ENCODE results near the gene ZSCAN16. TPM values are rescaled to one million over a fixed set of nuclear protein-coding genes. Genes with fewer than 3 reads are reported as not detected.
A peak's percentile ranks its signal among the peaks of the same experiment; 100 is the strongest.
"Not testable (repeated sequence)": the region's sequence is repeated elsewhere in the genome, so short reads cannot be mapped to it uniquely, and the experiment has no call there.

ZSCAN16 gene
- 1 to 10 TPM; 2.3 TPM for total RNA-seq

GRCh38 chr6:28124350-28124970 lies at the start of gene ZSCAN16:
Gene ZSCAN16 (plus strand): TSS chr6:28124609. CDS start chr6:28125444, 835 bp downstream.
- CTCF ChIA-PET = no interaction called here
- Mint-ChIP-seq H3K4me1 (ENCODE audit: low read depth) (peaks cover 47% of the 10 kb centered on the region), H3K9me3 (no peaks in the 10 kb centered on the region), H3K27me3 (ENCODE audit: low read depth) (no peaks in the 10 kb centered on the region), H3K36me3 (ENCODE audit: low read depth) (peaks cover 36% of the 10 kb centered on the region), H3K4me3 (peak within 1 kb of the TSS; percentile 94), H3K27ac (peak within 1 kb of the TSS; percentile 89)
- DNase-seq = peak; percentile 78
- intact Hi-C loops (cut with micrococcal nuclease) = loop anchor here (2.0 kb wide), 2 partner anchors 16 to 20 kb away; partner anchors contain the start of gene ZKSCAN8

- peaks cover 5% of the 10 kb centered on the region for H3K27me3 Mint-ChIP-seq (ENCODE audit: low read depth)
- no peak for DNase-seq
- no peak overlapping the region for H3K27ac Mint-ChIP-seq
- CTCF ChIA-PET = interaction anchor here (0.5 to 0.7 kb wide), 3 partner anchors 10 to 454 kb away, joined by 3 to 4 read pairs (median 3); no protein-coding TSS in a partner anchor
- H3K36me3 Mint-ChIP-seq (ENCODE audit: low read depth) = peaks cover 1% of the 10 kb centered on the region
- intact Hi-C loops (cut with micrococcal nuclease) = no loop called here
- H3K4me3 Mint-ChIP-seq = no peak overlapping the region
- no peaks in the 10 kb centered on the region for H3K9me3 Mint-ChIP-seq
- H3K4me1 Mint-ChIP-seq (ENCODE audit: low read depth) = peaks cover 15% of the 10 kb centered on the region
Measured at GRCh38 chr6:28078050-28078449, 46.4 kb upstream of the ZSCAN16 start.

GRCh38 chr6:28078836-28079235 lies 45.6 kb upstream of the ZSCAN16 start:
- no peak overlapping the region for H3K4me3 Mint-ChIP-seq
- CTCF ChIA-PET = no interaction called here
- H3K27ac Mint-ChIP-seq = no peak overlapping the region

GRCh38 chr6:28080381-28080630 lies 44.1 kb upstream of the ZSCAN16 start, which contains the start of gene ZNF165:
Gene ZNF165 (plus strand): TSS chr6:28080568. CDS start chr6:28085481, 4,913 bp downstream.
- H3K9me3 Mint-ChIP-seq; DNase-seq; H3K27me3 Mint-ChIP-seq (ENCODE audit: low read depth); CTCF ChIA-PET: not testable (repeated sequence)
- H3K4me3 Mint-ChIP-seq = peak within 1 kb of the TSS; percentile 97
- intact Hi-C loops (cut with micrococcal nuclease) = loop anchor here (1.0 to 10.0 kb wide), 7 partner anchors 24 to 606 kb away; partner anchors contain the start of genes ZKSCAN8, ZNF184 and ZSCAN31
- peak within 1 kb of the TSS; percentile 96 for H3K27ac Mint-ChIP-seq
- peaks cover 15% of the 10 kb centered on the region for H3K4me1 Mint-ChIP-seq (ENCODE audit: low read depth)
- H3K36me3 Mint-ChIP-seq (ENCODE audit: low read depth) = peaks cover 12% of the 10 kb centered on the region

More at GRCh38 chr6:28078836-28079235, 45.6 kb upstream of the ZSCAN16 start:
- Mint-ChIP-seq H3K36me3 (ENCODE audit: low read depth) (peaks cover 6% of the 10 kb centered on the region), H3K4me1 (ENCODE audit: low read depth) (peaks cover 15% of the 10 kb centered on the region), H3K27me3 (ENCODE audit: low read depth) (no peaks in the 10 kb centered on the region), H3K9me3 (no peaks in the 10 kb centered on the region)
- DNase-seq = no peak
- intact Hi-C loops (cut with micrococcal nuclease) = no loop called here

- Mint-ChIP-seq H3K4me3 (peak overlapping the region; percentile 97), H3K27ac (peak overlapping the region; percentile 96), H3K4me1 (ENCODE audit: low read depth) (peaks cover 15% of the 10 kb centered on the region), H3K27me3 (ENCODE audit: low read depth) (no peaks in the 10 kb centered on the region), H3K9me3 (no peaks in the 10 kb centered on the region), H3K36me3 (ENCODE audit: low read depth) (peaks cover 17% of the 10 kb centered on the region)
- intact Hi-C loops (cut with micrococcal nuclease) = loop anchor here (1.0 to 10.0 kb wide), 8 partner anchors 23 to 606 kb away; partner anchors contain the start of genes ZKSCAN8, ZNF184 and ZSCAN31
- CTCF ChIA-PET = no interaction called here
- peak; percentile 94 for DNase-seq
Measured at GRCh38 chr6:28080631-28081485, 43.6 kb upstream of the ZSCAN16 start.

- CTCF ChIA-PET = no interaction called here
- H3K4me3 Mint-ChIP-seq = peak overlapping the region; percentile 97
- intact Hi-C loops (cut with micrococcal nuclease) = loop anchor here (1.0 to 10.0 kb wide), 6 partner anchors 55 to 607 kb away; partner anchors contain the start of genes ZNF184 and ZSCAN31
Measured at GRCh38 chr6:28081486-28081751, 43.0 kb upstream of the ZSCAN16 start.

GRCh38 chr6:28082939-28083338 lies 41.5 kb upstream of the ZSCAN16 start:
- Mint-ChIP-seq H3K9me3 (peaks cover 5% of the 10 kb centered on the region), H3K27ac (no peak overlapping the region), H3K4me1 (ENCODE audit: low read depth) (peaks cover 15% of the 10 kb centered on the region), H3K36me3 (ENCODE audit: low read depth) (peaks cover 35% of the 10 kb centered on the region), H3K27me3 (ENCODE audit: low read depth) (no peaks in the 10 kb centered on the region), H3K4me3 (no peak overlapping the region)
- CTCF ChIA-PET = no interaction called here
- intact Hi-C loops (cut with micrococcal nuclease) = loop anchor here (5.0 to 10.0 kb wide), 3 partner anchors 254 to 608 kb away; partner anchors contain the start of genes ZNF184 and ZSCAN31
- DNase-seq = no peak

More at GRCh38 chr6:28081486-28081751, 43.0 kb upstream of the ZSCAN16 start:
- peak; percentile 16 for DNase-seq
- H3K27ac Mint-ChIP-seq = peak overlapping the region; percentile 96
- peaks cover 23% of the 10 kb centered on the region for H3K36me3 Mint-ChIP-seq (ENCODE audit: low read depth)
- no peaks in the 10 kb centered on the region for H3K27me3 Mint-ChIP-seq (ENCODE audit: low read depth)
- peaks cover 15% of the 10 kb centered on the region for H3K4me1 Mint-ChIP-seq (ENCODE audit: low read depth)
- H3K9me3 Mint-ChIP-seq = no peaks in the 10 kb centered on the region

- no peak overlapping the region for H3K27ac Mint-ChIP-seq
- DNase-seq = no peak
- no peaks in the 10 kb centered on the region for H3K4me1 Mint-ChIP-seq (ENCODE audit: low read depth)
- peaks cover 30% of the 10 kb centered on the region for H3K9me3 Mint-ChIP-seq
- peaks cover 16% of the 10 kb centered on the region for H3K27me3 Mint-ChIP-seq (ENCODE audit: low read depth)
- H3K4me3 Mint-ChIP-seq = no peak overlapping the region
- CTCF ChIA-PET = no interaction called here
- peaks cover 64% of the 10 kb centered on the region for H3K36me3 Mint-ChIP-seq (ENCODE audit: low read depth)
- intact Hi-C loops (cut with micrococcal nuclease) = loop anchor here (10.0 kb wide), 1 partner anchor 614 kb away; the partner anchor contains the start of gene ZNF184
Measured at GRCh38 chr6:28089054-28089453, 35.4 kb upstream of the ZSCAN16 start.

- no peak for DNase-seq
- peaks cover 19% of the 10 kb centered on the region for H3K27me3 Mint-ChIP-seq (ENCODE audit: low read depth)
- CTCF ChIA-PET = no interaction called here
- intact Hi-C loops (cut with micrococcal nuclease) = no loop called here
- no peaks in the 10 kb centered on the region for H3K4me1 Mint-ChIP-seq (ENCODE audit: low read depth)
- H3K36me3 Mint-ChIP-seq (ENCODE audit: low read depth) = peaks cover 52% of the 10 kb centered on the region
- H3K4me3 Mint-ChIP-seq = peak overlapping the region; percentile 44
- H3K27ac Mint-ChIP-seq = no peak overlapping the region
- H3K9me3 Mint-ChIP-seq = peaks cover 30% of the 10 kb centered on the region
Measured at GRCh38 chr6:28090917-28091586, 33.4 kb upstream of the ZSCAN16 start.

- CTCF ChIA-PET = not testable (repeated sequence)
Measured at GRCh38 chr6:28102222-28102621, 22.2 kb upstream of the ZSCAN16 start.

GRCh38 chr6:28102699-28103098 lies 21.7 kb upstream of the ZSCAN16 start:
- intact Hi-C loops (cut with micrococcal nuclease); H3K9me3 Mint-ChIP-seq; CTCF ChIA-PET; DNase-seq; H3K4me1 Mint-ChIP-seq (ENCODE audit: low read depth); H3K27ac Mint-ChIP-seq; H3K36me3 Mint-ChIP-seq (ENCODE audit: low read depth); H3K4me3 Mint-ChIP-seq: not testable (repeated sequence)
- peaks cover 12% of the 10 kb centered on the region for H3K27me3 Mint-ChIP-seq (ENCODE audit: low read depth)

More at GRCh38 chr6:28102222-28102621, 22.2 kb upstream of the ZSCAN16 start:
- H3K36me3 Mint-ChIP-seq (ENCODE audit: low read depth); intact Hi-C loops (cut with micrococcal nuclease); H3K4me3 Mint-ChIP-seq; H3K9me3 Mint-ChIP-seq; H3K4me1 Mint-ChIP-seq (ENCODE audit: low read depth); DNase-seq; H3K27ac Mint-ChIP-seq: not testable (repeated sequence)
- peaks cover 13% of the 10 kb centered on the region for H3K27me3 Mint-ChIP-seq (ENCODE audit: low read depth)
